H4 (cell line): ENCODE measurements around the gene NUP35. TPM values are rescaled to one million over a fixed set of nuclear protein-coding genes. Genes with fewer than 3 reads are reported as not detected.

Source experiments
- DNase-seq: peaks from one replicate; pipeline ENCODE4 v3.0.0-alpha.2; 2015; ENCODE audit warnings: low spot score
- total RNA-seq: library from RNA; depleted of rRNA; stranded (reverse); fragments of >200 nt; shearing (Covaris generic); gene quantifications from 2 replicates; pipeline ENCODE4 v1.2.3, GENCODE V29; 2014; rRNA removed

Gene NUP35
- total RNA-seq, 1 experiment from 2014 or later = 41.0 TPM

GRCh38 chr2:183209395-183210028, 85.3 kb downstream of the NUP35 start:
- DNase-seq = no peak

Other genes starting within 250 kb of the NUP35 start
- 103 and 110 TPM in 2 replicates for gene NCKAP1, start 86.0 kb upstream of the NUP35 start, total RNA-seq
- 1.7 and 3.3 TPM in 2 replicates for gene DUSP19, start 45.7 kb upstream of the NUP35 start, total RNA-seq